ENCODE data around the gene USP11. TPM values are rescaled to one million over a fixed set of nuclear protein-coding genes. Genes with fewer than 3 reads are reported as not detected.

USP11 gene
- total and polyA plus RNA-seq, 2 of the 8 experiments (the other 6 are each of a cell fraction or from before 2014, with no cell fraction given): 40.9 to 84.0 TPM

GRCh38 chrX:47218920-47219815 is 13.6 kb upstream of the USP11 start:
- peaks cover 0 to 8% (median 3%) of the 10 kb centered on the region in 4 experiments; a peak in 6 of 7 replicates for H3K4me1 ChIP-seq (replicated peaks in 1 of 4; ENCODE audit: control insufficient read depth in 3 of 4, insufficient read depth in 4 of 4, low read length in 3 of 4)
- peak overlapping the region; percentile 97; the same call in 1 of the 2 replicates for H2BK5ac ChIP-seq (ENCODE audit: low read depth, low read length)
- no peak overlapping the region for H2BK120ac ChIP-seq (replicated peaks; ENCODE audit: low read depth, low read length)
- no peak overlapping the region for H2AK5ac ChIP-seq (ENCODE audit: low read depth, low read length)
- no peaks in the 10 kb centered on the region for H3K27me3 ChIP-seq (replicated peaks in 1 of 4; ENCODE audit: control insufficient read depth in 3 of 4, extremely low read depth in 1 of 4, insufficient read depth in 3 of 4, low read length in 3 of 4)
- H4K5ac ChIP-seq (ENCODE audit: insufficient read length, low read depth, low read length): no peak overlapping the region
- H3K9me3 ChIP-seq (ENCODE audit: insufficient read depth in 2 of 2, low read depth in 1 of 2, low read length in 1 of 2): no peaks in the 10 kb centered on the region
- H3K4me3 ChIP-seq (ENCODE audit: extremely low read depth in 1 of 4, insufficient read depth in 2 of 4, low read depth in 3 of 4, low read length in 4 of 4): peak overlapping the region; percentile 88 to 98 (median 94)
- WGBS, 2 experiments (ENCODE audit: extremely low coverage in 1 of 2, insufficient coverage in 1 of 2, insufficient read length in 1 of 2, insufficient replicate concordance in 2 of 2, low coverage in 1 of 2, low lambda C conversion rate in 2 of 2, missing lambda C conversion rate in 1 of 2): 13% methylated on average over 25 of the region's 60 CpGs; no CpG with 5 or more reads in 1 of the 2 experiments
- no peak overlapping the region for H3K4ac ChIP-seq (replicated peaks; ENCODE audit: insufficient read length, low read depth, low read length)
- H3K36me3 ChIP-seq (ENCODE audit: control insufficient read depth in 2 of 4, insufficient read depth in 4 of 4, low read length in 3 of 4): peaks cover 8 to 29% (median 23%) of the 10 kb centered on the region in 4 experiments; a peak in 7 of 8 replicates
- peak overlapping the region; percentile 94 to 98 (median 96) for H3K9ac ChIP-seq (replicated peaks in 1 of 4; ENCODE audit: extremely low read depth in 1 of 4, low read depth in 3 of 4, low read length in 3 of 4)
- no peak overlapping the region for H2BK20ac ChIP-seq (ENCODE audit: low read length)
- peak overlapping the region; percentile 91 for H4K91ac ChIP-seq (replicated peaks; ENCODE audit: insufficient read length, low read length)
- H3K56ac ChIP-seq (replicated peaks; ENCODE audit: insufficient read length, low read depth, low read length): no peak overlapping the region
- H2BK12ac ChIP-seq (ENCODE audit: low read depth, low read length): peak overlapping the region; percentile 17; the same call in 1 of the 2 replicates
- peaks cover 21 to 40% of the 10 kb centered on the region in 2 experiments for H3K79me2 ChIP-seq (ENCODE audit: control insufficient read depth in 1 of 2, insufficient read depth in 2 of 2, low read length in 2 of 2)
- TF ChIP-seq TAF1 (IDR thresholded peaks at IDR 0.05; ENCODE audit: low read depth, low read length) (0 out of 2 replicates have a peak, but pooled peaks have one; percentile 10), E2F6 (IDR thresholded peaks at IDR 0.05) (no peak), PHF8 (conservative IDR thresholded peaks at IDR 0.05; ENCODE audit: low read depth, low read length) (peak; percentile 75; the same call in 1 of the 2 replicates), POLR2AphosphoS5 (IDR thresholded peaks at IDR 0.05; ENCODE audit: low read depth, low read length) (0 out of 2 replicates have a peak, but pooled peaks have one; percentile 18)
- peaks cover 13 to 36% of the 10 kb centered on the region in 2 experiments for H4K20me1 ChIP-seq (replicated peaks in 1 of 2; ENCODE audit: control insufficient read depth in 1 of 2, insufficient read depth in 2 of 2, low read length in 2 of 2)
- no peak for FAIRE-seq
- POLR2A ChIA-PET (ENCODE audit: partially characterized antibody): interaction anchor here (1.1 to 6.1 kb wide), 11 partner anchors 9 to 299 kb away, joined by 3 to 63 read pairs (median 4); partner anchors contain the start of gene USP11
- H3K27ac ChIP-seq (ENCODE audit: low read depth, low read length): peak overlapping the region; percentile 100; the same call in 1 of the 2 replicates
- CTCF ChIA-PET (ENCODE audit: partially characterized antibody): interaction anchor here (0.6 to 2.3 kb wide), 3 partner anchors 166 to 271 kb away, joined by 3 to 7 read pairs (median 3); no protein-coding TSS in a partner anchor
- peak overlapping the region; percentile 87 to 88 for H3K4me2 ChIP-seq (ENCODE audit: insufficient read depth in 1 of 2, low read depth in 2 of 2, low read length in 2 of 2)
- no peak overlapping the region for H3K23ac ChIP-seq (ENCODE audit: insufficient read length)
- H4K8ac ChIP-seq (ENCODE audit: extremely low read depth, insufficient read depth, low read length): peak overlapping the region; percentile 95; the same call in 1 of the 2 replicates
- no peak overlapping the region for H2BK15ac ChIP-seq (ENCODE audit: low read length)
- no peak overlapping the region; the same call in 1 of the 2 replicates for H3K18ac ChIP-seq (ENCODE audit: extremely low read depth, low read length)
- H3K79me1 ChIP-seq (ENCODE audit: low read depth, low read length): peaks cover 2% of the 10 kb centered on the region; the same call in 1 of the 2 replicates
- H2AFZ ChIP-seq (ENCODE audit: low read length): no peak overlapping the region
- no peak overlapping the region for H3K14ac ChIP-seq (ENCODE audit: insufficient read length)
- H3K23me2 ChIP-seq (ENCODE audit: low read depth, low read length): peaks cover 8% of the 10 kb centered on the region; the same call in 1 of the 2 replicates
- DNase-seq (ENCODE audit: low read depth in 1 of 2, low spot score in 2 of 2): peak in 1 of 2 experiments; percentile 55

Data from H1 (cell line).